NT2/D1 (cell line): ENCODE results near the gene INPP4A.

Experiments used
- SUZ12 ChIP-seq: IDR thresholded peaks from 2 replicates; pipeline ENCODE4 v1.6.1; 2011; ENCODE audit not compliant: insufficient read length, insufficient read depth; ENCODE audit errors: extremely low read depth
- ZNF274 ChIP-seq: IDR thresholded peaks from 2 replicates; pipeline ENCODE4 v1.6.1; 2011; ENCODE audit warnings: mild to moderate bottlenecking, low read depth, low read length

- TF ChIP-seq ZNF274, result no peak
- TF ChIP-seq SUZ12, result no peak
Observed at GRCh38 chr2:98501876-98502275, 57.2 kb downstream of the INPP4A start.
